Measurements from ENCODE around the gene PUM1. TPM values are rescaled to one million over a fixed set of nuclear protein-coding genes. Genes with fewer than 3 reads are reported as not detected.
"Not testable (repeated sequence)": the region's sequence is repeated elsewhere in the genome, so short reads cannot be mapped to it uniquely, and the experiment has no call there.

The PUM1 gene
- total RNA-seq: 58.5 and 79.9 TPM in 2 replicates

DNA sequence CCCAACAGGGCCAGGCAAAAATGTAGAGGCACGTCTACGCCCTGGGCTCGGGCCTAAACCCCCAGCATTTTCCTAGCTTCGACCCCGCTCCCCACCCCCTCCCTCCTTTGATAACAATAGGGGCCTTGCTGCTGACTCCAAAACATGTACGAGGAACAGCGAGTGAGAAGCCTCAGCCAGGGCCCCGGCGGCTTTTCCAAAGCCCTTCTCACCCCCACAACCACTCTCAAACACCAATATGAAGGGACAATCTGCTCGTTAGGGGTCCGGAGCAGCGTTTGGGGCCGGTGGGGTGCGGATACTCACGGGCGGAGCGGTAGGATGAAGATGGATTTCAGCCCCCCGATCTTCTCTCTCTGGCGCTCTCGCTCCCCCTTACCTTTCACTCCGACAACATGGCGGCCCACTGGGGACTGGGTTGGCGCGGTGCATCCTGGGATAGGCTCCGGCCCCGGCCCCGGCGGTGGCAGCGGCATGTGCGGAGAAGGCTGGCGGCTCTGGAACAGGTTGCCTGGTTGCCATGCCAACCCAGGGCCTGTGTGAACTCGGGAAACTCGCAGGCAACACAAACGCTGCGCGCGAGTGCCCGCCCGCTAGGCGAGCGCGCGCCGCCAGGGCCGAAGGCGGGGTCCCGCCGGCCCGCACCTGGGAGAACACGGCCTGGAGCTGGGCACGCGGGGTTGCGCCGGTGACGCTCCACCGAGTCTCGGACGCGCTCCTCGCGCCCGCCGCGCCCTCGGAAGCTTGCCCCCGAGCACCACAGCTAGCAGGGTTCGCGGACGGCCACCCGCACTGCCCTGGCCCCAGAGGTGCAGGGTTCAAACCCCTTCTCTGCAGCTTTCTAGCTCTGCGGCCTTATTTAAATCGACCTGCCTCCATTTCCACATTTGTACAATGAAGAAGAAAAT, at the start of gene PUM1:
Gene PUM1 (minus strand): TSS at position 408 of the 908 bp plus-strand sequence. CDS start 6,151 bp downstream, outside the sequence.
- DNase-seq (ENCODE audit: low read depth in 2 of 2): peak; percentile 97 to 99

DNA sequence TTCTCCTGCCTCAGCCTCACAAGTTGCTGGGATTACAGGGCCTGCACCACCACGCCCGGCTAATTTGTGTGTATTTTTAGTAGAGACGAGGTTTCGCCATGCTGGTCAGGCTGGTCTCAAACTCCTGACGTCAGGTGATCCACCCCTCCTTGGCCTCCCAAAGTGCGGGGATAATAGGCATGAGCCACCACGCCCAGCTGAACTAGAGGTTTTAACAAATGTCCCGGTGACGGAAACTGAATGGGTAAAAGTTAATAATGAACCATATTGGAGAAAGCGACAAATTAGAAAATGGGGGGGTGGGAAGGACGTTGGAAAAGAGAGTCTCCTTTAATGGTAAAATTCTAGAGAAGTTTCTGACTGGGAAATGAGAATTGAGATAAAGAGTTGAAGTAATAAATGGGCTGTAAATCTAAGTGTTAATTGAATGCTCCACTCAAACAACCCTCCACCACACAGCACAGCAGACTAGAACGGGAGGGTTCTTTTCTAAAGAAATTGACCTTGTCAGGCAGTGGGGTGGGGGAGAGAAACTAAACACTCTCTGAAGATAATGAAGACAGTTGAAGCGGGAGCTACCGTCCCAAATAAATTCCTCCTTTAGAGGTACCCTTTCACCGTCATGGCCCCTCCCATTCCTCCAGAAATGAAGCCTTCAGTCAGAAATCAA, 46.9 kb upstream of the PUM1 start:
- DNase-seq (ENCODE audit: low read depth in 2 of 2): no peak

GRCh38 chr1:31111290-31111951, 45.9 kb upstream of the PUM1 start:
- DNase-seq (ENCODE audit: low read depth in 2 of 2): no peak

GRCh38 chr1:31110846-31111245, 45.3 kb upstream of the PUM1 start:
- DNase-seq (ENCODE audit: low read depth in 2 of 2): no peak

DNA sequence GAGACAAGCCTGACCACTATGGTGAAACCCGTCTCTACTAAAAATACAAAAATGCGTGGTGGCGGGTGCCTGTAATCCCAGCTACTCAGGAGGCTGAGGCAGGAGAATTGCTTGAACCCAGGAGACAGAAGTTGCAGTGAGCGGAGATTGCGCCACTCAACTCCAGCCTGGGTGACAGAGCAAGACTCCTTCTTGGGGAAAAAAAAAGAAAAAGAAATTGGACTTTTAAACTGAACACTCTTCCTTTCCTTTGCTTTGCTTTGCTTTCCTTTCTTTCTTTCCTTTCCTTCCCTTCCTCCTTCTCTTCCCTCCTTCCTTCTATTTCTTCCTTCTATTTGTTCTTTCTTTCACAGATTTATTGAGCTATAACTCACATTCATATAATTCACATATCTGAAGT, 43.3 kb upstream of the PUM1 start:
- no peak for DNase-seq (ENCODE audit: low read depth in 2 of 2)

DNA sequence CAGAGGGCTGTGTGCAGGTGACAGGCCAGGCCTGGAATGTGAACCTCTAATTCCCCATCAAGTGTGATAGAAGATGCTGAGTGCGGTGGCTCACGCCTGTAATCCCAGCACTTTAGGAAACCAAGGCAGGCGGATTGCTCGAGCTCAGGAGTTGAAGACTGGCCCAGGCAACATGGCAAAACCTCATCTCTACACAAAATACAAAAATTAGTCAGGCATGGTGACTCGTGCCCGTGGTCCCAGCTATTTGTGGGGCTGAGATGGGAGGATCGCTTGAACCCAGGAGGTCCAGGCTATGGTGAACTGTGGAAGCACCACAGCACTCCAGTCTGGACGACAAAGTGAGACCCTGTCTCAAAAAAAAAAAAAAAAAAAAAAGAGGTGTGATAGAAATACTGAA, 40.1 kb upstream of the PUM1 start:
- DNase-seq (ENCODE audit: low read depth in 2 of 2): no peak

- DNase-seq (ENCODE audit: low read depth in 2 of 2): peak; percentile 2 to 31
Measured at GRCh38 chr1:31102501-31102950, 37.0 kb upstream of the PUM1 start.

DNA sequence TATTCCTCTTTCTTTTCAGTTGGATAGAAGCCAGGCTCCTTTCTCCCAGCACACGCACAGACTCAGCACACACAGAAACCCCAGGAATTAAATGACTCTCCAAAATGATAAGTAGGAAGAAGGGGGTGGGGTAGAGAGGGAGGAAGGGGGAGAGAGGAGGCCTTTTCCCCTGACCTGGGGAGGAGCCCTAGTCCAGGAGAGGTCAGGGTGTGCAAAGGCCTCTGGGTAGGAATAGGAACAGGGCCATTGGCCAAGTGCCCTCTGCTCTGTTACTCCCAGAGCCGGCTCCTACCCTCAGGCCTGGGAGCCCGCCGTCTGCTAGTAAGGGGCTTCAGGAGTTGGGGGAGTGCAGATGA, 35.6 kb upstream of the PUM1 start:
- DNase-seq (ENCODE audit: low read depth in 2 of 2): no peak

- DNase-seq (ENCODE audit: low read depth in 2 of 2): no peak
Measured at GRCh38 chr1:31099293-31100032, 33.9 kb upstream of the PUM1 start.

- no peak for DNase-seq (ENCODE audit: low read depth in 2 of 2)
Measured at GRCh38 chr1:31095985-31096384, 30.5 kb upstream of the PUM1 start.

DNA sequence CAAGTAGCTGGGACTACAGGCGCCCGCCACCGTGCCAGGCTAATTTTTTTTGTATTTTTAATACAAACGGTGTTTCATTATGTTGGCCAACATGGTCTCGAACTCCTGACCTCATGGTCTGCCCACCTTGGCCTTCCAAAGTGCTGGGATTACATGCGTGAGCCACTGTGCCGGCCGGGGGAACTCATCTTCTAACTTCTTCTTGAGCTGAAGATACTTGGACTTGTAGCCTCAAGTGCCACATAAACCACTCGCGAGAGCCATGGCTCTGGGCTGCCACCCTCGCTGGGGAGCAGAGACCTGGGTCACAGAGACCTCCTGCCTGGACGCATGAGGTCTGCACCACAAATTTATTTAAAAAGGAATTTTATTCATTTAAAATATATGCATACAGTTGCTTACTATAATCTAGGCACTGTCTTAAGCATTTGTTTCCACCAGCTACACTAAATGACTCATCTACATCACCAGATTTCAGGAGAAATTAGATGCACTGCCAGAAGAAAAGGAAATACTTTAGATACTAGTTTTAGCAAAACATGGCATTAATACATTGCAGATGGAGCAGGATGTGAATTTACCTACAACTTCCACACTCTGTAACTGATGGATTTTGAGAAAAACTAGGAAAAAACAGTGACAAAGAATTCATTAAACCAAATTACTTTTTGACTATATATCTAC, 29.9 kb upstream of the PUM1 start:
- DNase-seq (ENCODE audit: low read depth in 2 of 2): peak in 1 of 2 donors; percentile 23

DNA sequence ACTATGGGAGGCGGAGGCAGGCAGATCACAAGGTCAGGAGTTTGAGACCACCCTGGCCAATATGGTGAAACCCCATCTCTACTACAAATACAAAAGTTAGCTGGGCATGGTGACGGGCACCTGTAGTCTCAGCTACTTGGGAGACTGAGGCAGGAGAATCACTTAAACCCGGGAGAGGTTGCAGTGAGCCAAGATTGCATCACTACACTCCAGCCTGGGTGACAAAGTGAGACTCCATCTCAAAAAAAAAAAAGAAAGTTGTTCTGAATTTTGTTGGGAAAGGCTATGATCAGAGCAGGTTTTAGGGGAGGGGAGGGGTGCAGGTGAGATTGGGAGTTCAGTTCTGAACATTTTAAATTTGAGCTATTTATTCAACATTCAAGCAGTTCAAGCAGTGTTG, 22.6 kb upstream of the PUM1 start:
- DNase-seq (ENCODE audit: low read depth in 2 of 2): not testable (repeated sequence)

DNA sequence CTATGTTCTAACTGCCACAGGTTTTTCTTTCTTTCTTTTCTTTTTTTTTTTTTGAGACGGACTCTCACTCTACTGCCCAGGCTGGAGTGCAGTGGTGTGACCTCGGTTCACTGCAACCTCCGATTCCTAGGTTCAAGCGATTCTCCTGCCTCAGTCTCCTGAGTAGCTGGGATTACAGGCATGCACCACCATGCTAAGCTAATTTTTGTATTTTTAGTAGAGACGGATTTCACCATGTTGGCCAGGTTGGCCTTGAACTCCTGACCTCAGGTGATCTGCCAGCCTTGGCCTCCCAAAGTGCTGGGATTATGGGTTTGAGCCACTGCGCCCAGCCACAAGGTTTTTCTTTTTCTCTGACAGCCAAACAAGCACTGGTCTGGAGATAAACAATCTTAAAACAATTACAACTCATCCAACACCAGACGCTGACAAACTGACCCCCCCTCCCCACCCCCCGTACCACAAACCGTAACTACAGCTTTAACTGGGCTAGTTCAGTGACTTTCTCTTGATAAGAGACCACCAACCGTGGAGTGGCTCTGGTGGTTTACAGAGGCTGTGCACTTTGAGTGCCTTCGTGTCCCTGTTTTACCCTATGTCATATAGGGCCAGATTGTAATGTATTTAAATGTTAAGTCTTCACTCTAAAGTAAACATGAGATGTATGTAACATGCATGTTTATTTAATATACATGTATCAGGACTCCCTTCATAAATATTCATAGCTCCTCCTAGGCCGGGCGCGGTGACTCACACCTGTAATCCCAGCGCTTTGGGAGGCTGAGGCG, 19.5 kb upstream of the PUM1 start:
- no peak for DNase-seq (ENCODE audit: low read depth in 2 of 2)

GRCh38 chr1:31082385-31082784, 16.9 kb upstream of the PUM1 start:
- no peak for DNase-seq (ENCODE audit: low read depth in 2 of 2)

- no peak for DNase-seq (ENCODE audit: low read depth in 2 of 2)
Measured at GRCh38 chr1:31073044-31073443, 7.5 kb upstream of the PUM1 start.

DNA sequence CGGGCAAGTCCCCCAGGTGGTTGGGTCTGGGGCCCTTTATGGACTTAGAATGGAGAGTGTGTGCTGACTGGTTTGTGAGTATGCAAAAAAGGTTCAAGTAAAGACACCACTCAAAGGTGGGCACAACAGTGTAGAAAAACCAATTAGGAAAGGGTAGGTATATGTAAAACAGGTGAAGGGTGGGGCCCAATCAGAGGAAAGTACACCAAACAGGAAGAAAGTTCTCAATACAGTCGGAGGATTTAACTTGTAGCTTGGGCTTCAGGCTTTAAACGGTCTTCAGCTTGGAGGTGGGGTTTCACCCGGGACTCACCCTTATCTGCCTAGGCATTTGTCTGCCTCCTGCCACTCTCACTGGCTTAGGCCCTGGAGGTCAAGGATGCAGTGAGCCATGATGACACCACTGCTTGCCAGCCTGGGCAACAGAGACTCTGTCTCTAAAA, 6.8 kb upstream of the PUM1 start:
- no peak for DNase-seq (ENCODE audit: low read depth in 2 of 2)

DNA sequence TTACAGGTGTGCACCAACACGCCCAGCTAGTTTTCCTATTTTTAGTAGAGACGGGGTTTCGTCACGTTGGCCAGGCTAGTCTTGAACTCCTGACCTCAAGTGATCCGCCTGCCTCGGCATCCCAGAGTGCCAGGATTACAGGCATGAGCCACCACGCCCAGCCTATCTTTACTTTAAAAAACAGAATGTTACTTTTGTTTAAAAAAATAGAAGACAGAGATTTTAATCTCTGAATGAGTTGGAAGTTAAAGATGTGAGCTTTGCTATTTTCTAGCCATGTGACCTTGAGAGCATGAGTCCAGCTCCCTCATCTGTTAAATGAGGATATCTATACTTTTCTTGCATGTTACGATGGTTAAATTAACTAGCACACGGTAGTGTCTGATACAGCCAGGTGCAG, 3.9 kb upstream of the PUM1 start:
- DNase-seq (ENCODE audit: low read depth in 2 of 2): no peak

DNA sequence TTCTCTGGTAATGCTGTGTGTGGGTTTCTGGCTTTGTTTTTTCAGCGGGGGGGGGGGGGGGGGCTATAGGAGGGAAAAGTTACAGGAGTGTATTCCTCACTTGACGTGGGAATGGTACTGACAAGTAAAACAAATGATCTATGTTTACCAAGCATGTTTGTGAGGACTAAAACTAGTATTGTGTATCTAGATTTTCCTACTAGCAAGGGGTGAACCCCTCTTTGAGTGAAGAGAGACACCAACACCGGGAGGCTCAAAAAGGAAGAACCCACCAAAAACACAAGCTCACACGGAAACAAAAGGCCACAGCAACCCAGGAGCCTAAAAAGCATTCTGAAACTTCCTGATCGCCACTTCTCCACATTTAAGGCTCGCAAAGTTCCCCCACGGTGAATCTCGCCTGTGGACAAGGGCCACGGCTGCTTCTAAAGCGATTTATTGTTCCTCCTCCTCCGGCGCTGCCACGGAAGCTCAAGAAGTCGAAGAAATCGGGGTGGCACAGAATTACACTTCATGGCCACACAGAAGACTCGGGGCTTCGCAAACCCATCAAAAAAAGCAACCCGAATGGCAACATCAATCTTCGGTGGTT, 703 bp downstream of the PUM1 start:
- DNase-seq (ENCODE audit: low read depth in 2 of 2): peak; percentile 20 to 36

DNA sequence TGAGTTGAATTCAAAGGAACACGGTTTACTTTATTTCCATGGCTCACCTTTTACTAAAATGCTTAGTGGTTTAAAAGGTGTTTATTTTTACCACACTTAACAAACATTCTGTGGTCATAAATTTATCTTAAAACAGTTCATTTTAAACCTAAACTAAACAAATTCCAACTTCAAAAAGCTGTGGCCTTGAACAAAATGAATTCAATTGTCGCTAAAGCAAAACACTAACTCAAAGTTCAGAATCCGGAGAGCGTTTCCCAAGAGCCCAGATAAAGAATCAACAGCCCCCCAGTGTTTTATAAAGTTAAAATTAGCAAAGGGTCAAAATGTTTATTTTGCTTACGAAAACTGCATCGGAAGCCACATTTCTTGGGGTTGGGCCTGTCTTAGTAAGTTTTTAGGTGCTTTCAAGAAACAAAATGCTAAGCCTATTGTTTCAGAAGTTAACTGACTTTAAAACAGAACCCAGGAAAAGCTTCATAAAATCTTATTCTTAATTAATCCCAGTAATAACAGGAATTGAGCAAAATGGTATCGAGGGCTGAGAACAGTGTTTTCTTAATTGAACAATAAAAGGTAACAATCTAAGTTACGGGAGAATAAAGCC, 1.3 kb downstream of the PUM1 start:
- DNase-seq (ENCODE audit: low read depth in 2 of 2): peak in 1 of 2 donors; percentile 13
